GM12874 (cell line): Measurements from ENCODE around the gene MOGAT2.
A peak's percentile ranks its signal among the peaks of the same experiment; 100 is the strongest.

Experiments used
- CTCF ChIP-seq: IDR thresholded peaks from 2 replicates; pipeline ENCODE4 v1.5.1; 2011; ENCODE audit warnings: low read depth, mild to moderate bottlenecking, control low read depth, low read length, moderate library complexity; ENCODE audit not compliant: insufficient read depth

Gene MOGAT2

GRCh38 chr11:75766443-75767227 is 49.0 kb downstream of the MOGAT2 start:
- TF ChIP-seq CTCF, result no peak

GRCh38 chr11:75767228-75767572 is 49.6 kb downstream of the MOGAT2 start:
- no peak for TF ChIP-seq CTCF

DNA sequence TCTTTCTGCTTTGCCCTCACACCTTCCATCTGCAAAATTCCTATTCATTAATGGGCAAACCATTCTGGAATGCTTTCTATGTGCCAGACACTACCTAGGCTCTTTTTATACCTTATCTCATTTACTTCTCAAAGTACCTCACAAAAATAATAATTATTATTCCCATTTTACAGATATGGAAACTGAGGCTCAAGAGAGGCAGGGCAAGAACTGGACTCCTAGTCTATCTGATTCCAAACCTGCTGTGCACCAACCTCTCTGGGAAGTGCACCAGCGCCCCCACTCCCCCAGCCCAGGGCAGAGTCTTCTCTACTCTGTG is 50.1 kb downstream of the MOGAT2 start:
- TF ChIP-seq CTCF, result no peak

- peak; percentile 44 for TF ChIP-seq CTCF
These were observed 50.7 kb downstream of the MOGAT2 start, which contains the start of gene DGAT2 for GRCh38 chr11:75768112-75768908. TSS of gene DGAT2 (plus strand) at chr11:75768778. CDS start at chr11:75768992, 214 bp downstream.

- no peak for TF ChIP-seq CTCF
These were observed 51.5 kb downstream of the MOGAT2 start for GRCh38 chr11:75768909-75769771.

- TF ChIP-seq CTCF, result no peak
These were observed 52.5 kb downstream of the MOGAT2 start for GRCh38 chr11:75770102-75770501.
